Thyroid gland (tissue), 4 donors: Measurements from ENCODE around the gene ANKRD33B. TPM values are rescaled to one million over a fixed set of nuclear protein-coding genes. Genes with fewer than 3 reads are reported as not detected.

Experiments
- DNase-seq, 2 donors: peaks; one replicate each; pipeline ENCODE4 v3.0.0-alpha.2; 2019
- H3K27ac ChIP-seq, 3 donors: fragments of 200-600 bp; sonication (generic); 1 replicate in 2 of 3; 2 replicates in 1 of 3; pipeline ENCODE4 v1.5.1; 2016 to 2019; ENCODE audit warnings: mild to moderate bottlenecking in 1 of 3, moderate library complexity in 1 of 3
- H3K27me3 ChIP-seq: fragments of 200-600 bp; sonication (generic); one replicate; pipeline ENCODE4 v1.5.1; 2019
- H3K36me3 ChIP-seq, 2 donors: fragments of 200-600 bp; sonication (generic); one replicate each; pipeline ENCODE4 v1.5.1; 2016 to 2019
- H3K4me1 ChIP-seq, 2 donors: fragments of 200-600 bp; sonication (generic); one replicate each; pipeline ENCODE4 v1.5.1; 2017 to 2019
- H3K4me3 ChIP-seq, 3 donors: fragments of 200-600 bp; sonication (generic); replicated peaks in 1 of 3; 1 replicate in 2 of 3; 2 replicates in 1 of 3; pipeline ENCODE4 v1.5.1; 2016; ENCODE audit warnings: mild to moderate bottlenecking in 1 of 3
- H3K9me3 ChIP-seq: fragments of 200-600 bp; sonication (generic); one replicate; pipeline ENCODE4 v1.5.1; 2017
- POLR2A ChIP-seq, 2 donors: fragments of 450-650 bp; IDR thresholded peaks; one replicate each; pipeline ENCODE4 v1.6.1; 2017; ENCODE audit warnings: antibody characterized with exemption in 2 of 2, mild to moderate bottlenecking in 2 of 2, moderate library complexity in 1 of 2
- WGBS, 2 donors: methylation state at CpG; one replicate each; pipeline ENCODE4 v1.1.5; 2017; 5-methylcytosine and 5-hydroxymethylcytosine counted together
- intact Hi-C: fragments of 100-400 bp; cut with DNase I; formaldehyde crosslinking; loops from one replicate; pipeline ENCODE4 v1.15.1; 2023
- total RNA-seq, 4 donors: library from RNA; depleted of rRNA; stranded (reverse); fragments of >200 nt; gene quantifications; one replicate each; pipeline ENCODE4 v1.2.3, GENCODE V29; 2016
- TF ChIP-seq, protein P1 (sequence below), 6 experiments: fragments of 200-600 bp in 3 of 6; fragments of 450-650 bp in 3 of 6; sonication (generic) in 3 of 6; IDR thresholded peaks; one replicate each; pipeline ENCODE4 v1.5.1; 2016 to 2019; ENCODE audit warnings: antibody characterized with exemption in 6 of 6, mild to moderate bottlenecking in 2 of 6, inconsistent platforms in 1 of 6, moderate library complexity in 1 of 6

ANKRD33B gene
- total RNA-seq, 4 donors from 2014 or later, result 0.67 to 1.6 (median 1.1) TPM

DNA sequence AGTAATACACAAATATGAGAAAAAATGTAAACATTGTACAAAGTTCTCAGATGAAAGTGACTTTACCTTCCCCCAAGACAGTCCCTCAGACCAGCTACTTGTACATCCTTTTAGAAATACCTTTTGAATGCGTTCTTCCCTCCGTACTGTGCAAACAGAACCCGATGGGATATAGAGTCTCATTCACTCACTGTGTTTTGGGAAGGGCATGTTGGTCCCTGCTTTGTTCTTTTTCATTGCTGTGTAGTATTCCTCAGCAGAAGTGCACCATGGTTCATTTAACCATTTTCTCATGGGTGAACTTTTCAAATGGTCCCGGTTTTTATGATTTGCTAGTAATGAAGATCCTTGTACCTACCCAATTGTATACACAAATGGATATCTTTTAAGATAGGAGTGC lies 94.4 kb downstream of the ANKRD33B start:
- peaks cover 7 to 15% of the 10 kb centered on the region in 2 donors for H3K4me1 ChIP-seq
- no peak overlapping the region for H3K27ac ChIP-seq
- H3K27me3 ChIP-seq, result no peaks in the 10 kb centered on the region
- WGBS, 2 donors, result 78 to 81% methylated on average over 4 of the region's 4 CpGs
- intact Hi-C loops, result no loop called here
- DNase-seq, result no peak
- H3K4me3 ChIP-seq, result no peak overlapping the region
- no peak for TF ChIP-seq POLR2A (IDR thresholded peaks at IDR 0.05)
- TF ChIP-seq, protein P1, sequence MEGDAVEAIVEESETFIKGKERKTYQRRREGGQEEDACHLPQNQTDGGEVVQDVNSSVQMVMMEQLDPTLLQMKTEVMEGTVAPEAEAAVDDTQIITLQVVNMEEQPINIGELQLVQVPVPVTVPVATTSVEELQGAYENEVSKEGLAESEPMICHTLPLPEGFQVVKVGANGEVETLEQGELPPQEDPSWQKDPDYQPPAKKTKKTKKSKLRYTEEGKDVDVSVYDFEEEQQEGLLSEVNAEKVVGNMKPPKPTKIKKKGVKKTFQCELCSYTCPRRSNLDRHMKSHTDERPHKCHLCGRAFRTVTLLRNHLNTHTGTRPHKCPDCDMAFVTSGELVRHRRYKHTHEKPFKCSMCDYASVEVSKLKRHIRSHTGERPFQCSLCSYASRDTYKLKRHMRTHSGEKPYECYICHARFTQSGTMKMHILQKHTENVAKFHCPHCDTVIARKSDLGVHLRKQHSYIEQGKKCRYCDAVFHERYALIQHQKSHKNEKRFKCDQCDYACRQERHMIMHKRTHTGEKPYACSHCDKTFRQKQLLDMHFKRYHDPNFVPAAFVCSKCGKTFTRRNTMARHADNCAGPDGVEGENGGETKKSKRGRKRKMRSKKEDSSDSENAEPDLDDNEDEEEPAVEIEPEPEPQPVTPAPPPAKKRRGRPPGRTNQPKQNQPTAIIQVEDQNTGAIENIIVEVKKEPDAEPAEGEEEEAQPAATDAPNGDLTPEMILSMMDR (IDR thresholded peaks at IDR 0.05), result no peak
- no peaks in the 10 kb centered on the region for H3K9me3 ChIP-seq
- no peaks in the 10 kb centered on the region for H3K36me3 ChIP-seq

DNA sequence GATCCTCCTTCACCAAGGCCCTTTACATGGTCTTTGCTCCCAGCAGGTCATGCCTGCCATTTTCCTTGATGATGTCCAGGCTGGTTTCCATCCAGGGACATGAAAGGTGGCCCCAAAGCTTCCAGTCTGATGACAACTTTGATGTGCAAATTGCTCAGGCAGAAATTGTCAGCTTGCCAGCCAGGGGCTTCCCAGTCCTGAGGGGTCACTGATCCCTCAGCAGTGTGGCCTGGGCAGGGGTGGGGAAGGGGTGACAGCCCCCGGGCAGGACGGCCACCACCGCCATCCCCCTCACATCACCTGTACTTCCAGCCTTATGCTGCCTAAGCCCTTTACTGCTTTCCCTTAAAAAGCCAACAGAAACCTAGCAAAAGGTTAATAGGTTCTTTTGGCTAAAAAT lies 96.3 kb downstream of the ANKRD33B start:
- Histone ChIP-seq H3K27ac (no peak overlapping the region), H3K9me3 (no peaks in the 10 kb centered on the region), H3K36me3 (no peaks in the 10 kb centered on the region), H3K4me1 (peaks cover 7 to 19% of the 10 kb centered on the region in 2 donors), H3K27me3 (no peaks in the 10 kb centered on the region), H3K4me3 (no peak overlapping the region)
- WGBS, 2 donors, result 95 to 96% methylated on average over 3 of the region's 3 CpGs
- intact Hi-C loops, result no loop called here
- TF ChIP-seq POLR2A (IDR thresholded peaks at IDR 0.05), result no peak
- TF ChIP-seq, protein P1 (IDR thresholded peaks at IDR 0.05), result no peak
- no peak for DNase-seq

DNA sequence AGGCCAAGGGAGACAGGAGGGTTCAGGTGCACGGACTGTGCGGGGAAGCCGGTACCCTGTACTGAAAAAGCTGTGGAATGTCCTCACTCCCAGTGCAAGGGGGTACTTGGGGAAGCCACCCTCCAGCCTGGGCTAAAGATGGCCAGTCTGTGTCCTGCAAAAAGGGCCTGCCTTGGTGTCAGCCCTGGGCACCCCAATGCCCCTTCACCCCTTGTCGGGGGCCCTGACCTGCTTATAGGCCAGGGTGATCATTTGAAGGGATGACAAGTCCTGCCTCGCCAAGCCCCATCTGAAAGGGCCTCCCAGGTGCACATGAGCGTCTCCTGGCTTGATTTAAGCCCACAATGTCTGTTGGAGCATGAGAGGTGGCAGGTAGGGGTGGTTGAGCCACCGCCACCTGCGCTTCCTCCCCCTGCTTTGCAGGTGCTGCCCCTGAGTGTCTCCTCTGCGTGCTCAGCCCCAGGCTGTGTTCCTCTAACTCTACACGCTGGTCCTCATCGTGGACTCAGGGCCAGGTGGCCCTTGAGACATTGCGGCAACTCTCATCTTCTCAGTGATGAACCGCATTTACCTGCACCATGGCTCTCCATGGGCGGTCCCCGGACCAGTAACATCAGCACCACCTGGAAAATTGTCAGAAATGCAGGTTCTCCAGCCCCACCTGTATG lies 97.0 kb downstream of the ANKRD33B start:
- Histone ChIP-seq H3K9me3 (no peaks in the 10 kb centered on the region), H3K27ac (no peak overlapping the region), H3K4me1 (peaks cover 7 to 13% of the 10 kb centered on the region in 2 donors), H3K27me3 (no peaks in the 10 kb centered on the region), H3K36me3 (no peaks in the 10 kb centered on the region), H3K4me3 (no peak overlapping the region)
- TF ChIP-seq POLR2A (IDR thresholded peaks at IDR 0.05), result no peak
- TF ChIP-seq, protein P1 (IDR thresholded peaks at IDR 0.05), result no peak
- DNase-seq, result no peak
- intact Hi-C loops, result no loop called here
- WGBS, 2 donors, result 92 to 96% methylated on average over 14 to 15 of the region's 15 CpGs

DNA sequence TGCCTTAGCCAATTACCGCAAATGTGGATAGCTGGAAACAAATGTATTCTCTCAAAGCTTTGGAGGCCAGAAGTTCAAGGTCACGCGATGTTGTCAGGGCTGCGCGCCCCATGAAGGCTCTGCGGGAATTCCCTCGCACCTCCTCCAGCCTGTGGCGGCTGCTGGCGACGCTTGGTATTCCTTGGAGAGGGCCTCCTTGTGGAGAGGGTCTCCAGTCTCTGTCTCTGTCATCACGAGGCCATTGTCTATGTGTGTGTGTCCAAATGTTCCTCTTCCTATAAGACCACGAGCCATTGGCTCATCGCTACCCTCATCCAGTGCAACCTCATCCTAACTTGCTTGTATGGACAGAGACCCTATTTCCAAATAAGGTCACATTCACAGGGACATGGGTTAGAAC lies 97.5 kb downstream of the ANKRD33B start:
- TF ChIP-seq POLR2A (IDR thresholded peaks at IDR 0.05), result no peak
- TF ChIP-seq, protein P1 (IDR thresholded peaks at IDR 0.05), result no peak
- DNase-seq, result no peak
- peaks cover 4 to 7% of the 10 kb centered on the region in 2 donors for H3K4me1 ChIP-seq
- no peak overlapping the region for H3K27ac ChIP-seq
- no peaks in the 10 kb centered on the region for H3K27me3 ChIP-seq
- 94 to 95% methylated on average over 11 to 13 of the region's 13 CpGs for WGBS, 2 donors
- no peak overlapping the region for H3K4me3 ChIP-seq
- no peaks in the 10 kb centered on the region for H3K36me3 ChIP-seq
- intact Hi-C loops, result no loop called here
- no peaks in the 10 kb centered on the region for H3K9me3 ChIP-seq

DNA sequence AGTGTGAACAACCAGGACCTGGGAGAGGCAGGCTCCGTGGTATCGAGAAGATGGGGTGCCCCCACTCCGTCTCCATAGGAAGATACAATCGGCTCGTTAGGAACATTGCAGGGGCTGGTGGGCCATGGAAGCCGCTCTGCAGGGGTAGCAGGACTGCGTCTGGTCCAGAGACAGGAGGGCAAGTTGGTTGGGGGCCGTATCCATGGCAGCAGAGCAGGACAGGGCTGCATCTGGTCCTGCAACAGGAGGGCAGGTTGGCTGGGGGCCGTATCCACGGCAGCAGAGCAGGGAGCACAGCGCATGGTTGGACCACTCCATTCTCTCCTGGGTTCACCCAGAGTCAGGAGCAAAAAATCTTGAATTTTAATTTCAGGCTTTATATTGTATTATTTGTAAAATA lies 98.2 kb downstream of the ANKRD33B start:
- no peak for TF ChIP-seq POLR2A (IDR thresholded peaks at IDR 0.05)
- TF ChIP-seq, protein P1 (IDR thresholded peaks at IDR 0.05), result no peak
- intact Hi-C loops, result no loop called here
- 92 to 95% methylated on average over 11 of the region's 11 CpGs for WGBS, 2 donors
- peaks cover 0 to 4% of the 10 kb centered on the region in 2 donors for H3K4me1 ChIP-seq
- no peaks in the 10 kb centered on the region for H3K36me3 ChIP-seq
- no peak for DNase-seq
- H3K27ac ChIP-seq, result no peak overlapping the region
- no peaks in the 10 kb centered on the region for H3K9me3 ChIP-seq
- H3K4me3 ChIP-seq, result no peak overlapping the region
- H3K27me3 ChIP-seq, result no peaks in the 10 kb centered on the region
